Right atrium auricular region (tissue), 2 donors: Measurements from ENCODE around the gene ATG12. TPM values are rescaled to one million over a fixed set of nuclear protein-coding genes. Genes with fewer than 3 reads are reported as not detected.
A peak's percentile ranks its signal among the peaks of the same experiment; 100 is the strongest.

ENCODE experiments used
- DNase-seq: peaks from one replicate; pipeline ENCODE4 v3.0.0-alpha.2; 2019; ENCODE audit warnings: low spot score
- H3K27ac ChIP-seq, 2 donors: fragments of 200-600 bp; sonication (generic); 1 replicate in 1 of 2; 2 replicates in 1 of 2; pipeline ENCODE4 v1.5.1; 2016 to 2019
- H3K27me3 ChIP-seq, 2 donors: fragments of 200-600 bp; sonication (generic); one replicate each; pipeline versions ENCODE4 v1.5.1 to v1.6.0; 2017 to 2019
- H3K36me3 ChIP-seq: fragments of 200-600 bp; sonication (generic); one replicate; pipeline ENCODE4 v1.5.1; 2016
- H3K4me1 ChIP-seq, 2 donors: fragments of 200-600 bp; sonication (generic); one replicate each; pipeline versions ENCODE4 v1.5.1 to v1.6.0; 2017 to 2019
- H3K4me3 ChIP-seq, 2 donors: fragments of 200-600 bp; sonication (generic); 1 replicate in 1 of 2; 2 replicates in 1 of 2; pipeline ENCODE4 v1.5.1; 2017 to 2019; ENCODE audit warnings: mild to moderate bottlenecking in 1 of 2, moderate library complexity in 1 of 2
- H3K9me3 ChIP-seq, 2 donors: fragments of 200-600 bp; sonication (generic); one replicate each; pipeline ENCODE4 v1.5.1; 2019
- total RNA-seq, 2 donors: library from RNA; depleted of rRNA; stranded (reverse); fragments of >200 nt; gene quantifications; one replicate each; pipeline ENCODE4 v1.1.0, GENCODE V29; 2016
- TF ChIP-seq, protein P1 (sequence below), 2 donors: fragments of 200-600 bp; sonication (generic); IDR thresholded peaks; one replicate each; pipeline ENCODE4 v1.5.1; 2019; ENCODE audit warnings: antibody characterized with exemption in 2 of 2

The ATG12 gene
- total RNA-seq, 2 donors from 2014 or later, result 15.7 to 19.4 TPM

DNA sequence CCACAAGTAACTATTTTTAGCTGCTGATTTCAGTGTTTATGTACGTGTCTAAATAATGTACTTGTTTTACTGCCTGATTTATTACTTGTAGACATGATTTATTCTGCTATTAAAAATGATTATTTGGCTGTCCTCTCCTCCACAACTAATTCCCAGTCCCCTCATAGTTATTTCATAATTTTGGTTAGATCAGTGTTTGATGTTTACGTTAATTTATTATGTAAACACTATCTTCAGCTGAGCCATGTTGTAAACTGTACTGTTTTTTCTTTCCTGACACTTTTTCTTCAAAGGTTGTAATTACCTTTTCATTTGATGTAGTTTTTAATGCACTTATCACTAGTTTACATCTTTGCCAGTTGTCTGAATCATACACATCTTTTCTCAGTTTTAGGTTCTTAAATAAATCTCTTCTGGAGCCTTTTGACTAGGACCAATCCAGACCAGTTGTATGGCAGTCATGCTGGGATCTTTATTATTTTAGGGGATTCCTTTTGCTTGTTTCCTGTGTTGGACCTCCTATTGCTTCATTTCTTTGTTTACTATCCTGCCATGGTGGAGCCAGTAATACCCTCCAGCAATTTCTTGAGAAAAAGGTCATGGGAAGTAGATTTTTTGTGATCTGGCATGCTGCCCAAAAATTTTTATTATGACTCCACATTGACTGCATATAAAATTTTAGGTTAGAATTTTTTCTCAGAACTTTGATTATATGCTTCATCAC, 16.4 kb upstream of the ATG12 start:
- Histone ChIP-seq H3K4me3 (no peak overlapping the region), H3K4me1 (peaks cover 0 to 27% of the 10 kb centered on the region in 2 donors)
- DNase-seq, result no peak

DNA sequence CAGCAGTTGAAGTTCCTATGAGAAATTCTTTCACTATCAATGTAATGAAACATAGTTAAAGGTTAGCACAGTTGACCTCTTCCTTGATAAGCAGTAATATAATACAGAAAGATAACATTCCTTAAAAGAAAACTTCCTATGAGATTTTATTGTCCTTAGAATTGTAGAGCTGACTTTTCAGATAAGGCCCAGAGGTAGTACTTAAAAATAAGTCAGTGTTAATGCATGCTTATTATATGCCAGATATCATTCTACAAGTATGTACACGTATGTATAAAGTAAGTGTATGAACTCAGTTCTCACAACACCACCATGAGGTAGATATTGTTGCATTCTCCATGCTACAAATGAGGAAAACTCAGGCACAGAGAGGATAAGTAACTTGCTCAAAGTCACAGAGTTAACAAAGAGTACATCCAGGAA, 15.7 kb upstream of the ATG12 start:
- no peak for DNase-seq
- peaks cover 0 to 10% of the 10 kb centered on the region in 2 donors for H3K9me3 ChIP-seq
- no peak overlapping the region for H3K27ac ChIP-seq
- TF ChIP-seq, protein P1, sequence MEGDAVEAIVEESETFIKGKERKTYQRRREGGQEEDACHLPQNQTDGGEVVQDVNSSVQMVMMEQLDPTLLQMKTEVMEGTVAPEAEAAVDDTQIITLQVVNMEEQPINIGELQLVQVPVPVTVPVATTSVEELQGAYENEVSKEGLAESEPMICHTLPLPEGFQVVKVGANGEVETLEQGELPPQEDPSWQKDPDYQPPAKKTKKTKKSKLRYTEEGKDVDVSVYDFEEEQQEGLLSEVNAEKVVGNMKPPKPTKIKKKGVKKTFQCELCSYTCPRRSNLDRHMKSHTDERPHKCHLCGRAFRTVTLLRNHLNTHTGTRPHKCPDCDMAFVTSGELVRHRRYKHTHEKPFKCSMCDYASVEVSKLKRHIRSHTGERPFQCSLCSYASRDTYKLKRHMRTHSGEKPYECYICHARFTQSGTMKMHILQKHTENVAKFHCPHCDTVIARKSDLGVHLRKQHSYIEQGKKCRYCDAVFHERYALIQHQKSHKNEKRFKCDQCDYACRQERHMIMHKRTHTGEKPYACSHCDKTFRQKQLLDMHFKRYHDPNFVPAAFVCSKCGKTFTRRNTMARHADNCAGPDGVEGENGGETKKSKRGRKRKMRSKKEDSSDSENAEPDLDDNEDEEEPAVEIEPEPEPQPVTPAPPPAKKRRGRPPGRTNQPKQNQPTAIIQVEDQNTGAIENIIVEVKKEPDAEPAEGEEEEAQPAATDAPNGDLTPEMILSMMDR (IDR thresholded peaks at IDR 0.05), result no peak
- H3K36me3 ChIP-seq, result no peaks in the 10 kb centered on the region
- H3K27me3 ChIP-seq, result no peaks in the 10 kb centered on the region
- H3K4me1 ChIP-seq, result peaks cover 0 to 27% of the 10 kb centered on the region in 2 donors
- H3K4me3 ChIP-seq, result no peak overlapping the region

More for the DNA sequence above, 16.4 kb upstream of the ATG12 start:
- H3K27me3 ChIP-seq, result no peaks in the 10 kb centered on the region
- no peaks in the 10 kb centered on the region for H3K36me3 ChIP-seq
- TF ChIP-seq, protein P1 (IDR thresholded peaks at IDR 0.05), result no peak
- peaks cover 0 to 10% of the 10 kb centered on the region in 2 donors for H3K9me3 ChIP-seq
- H3K27ac ChIP-seq, result no peak overlapping the region

DNA sequence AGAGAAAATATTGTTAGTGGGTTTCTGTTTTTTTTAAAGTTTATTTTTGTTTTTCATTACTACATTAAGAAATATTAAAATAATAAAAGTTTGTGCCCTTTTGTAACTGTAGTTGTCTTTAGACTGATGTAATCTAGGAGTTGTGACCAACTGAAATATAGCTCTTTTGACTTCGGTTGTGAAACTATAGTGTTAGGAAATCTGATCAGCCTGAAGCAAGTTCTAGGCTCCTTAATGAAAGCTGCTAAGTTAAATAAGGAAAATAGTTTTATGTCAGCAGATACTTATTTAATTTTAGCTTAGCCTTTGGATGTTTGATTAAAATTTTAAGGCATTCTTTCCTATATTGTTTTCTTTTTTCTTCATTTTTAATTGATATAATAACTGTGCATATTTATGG, 14.6 kb upstream of the ATG12 start:
- no peak overlapping the region for H3K4me3 ChIP-seq
- H3K27me3 ChIP-seq, result no peaks in the 10 kb centered on the region
- TF ChIP-seq, protein P1 (IDR thresholded peaks at IDR 0.05), result no peak
- peaks cover 0 to 33% of the 10 kb centered on the region in 2 donors for H3K4me1 ChIP-seq
- DNase-seq, result no peak
- H3K9me3 ChIP-seq, result peaks cover 0 to 10% of the 10 kb centered on the region in 2 donors
- H3K36me3 ChIP-seq, result no peaks in the 10 kb centered on the region
- no peak overlapping the region for H3K27ac ChIP-seq

DNA sequence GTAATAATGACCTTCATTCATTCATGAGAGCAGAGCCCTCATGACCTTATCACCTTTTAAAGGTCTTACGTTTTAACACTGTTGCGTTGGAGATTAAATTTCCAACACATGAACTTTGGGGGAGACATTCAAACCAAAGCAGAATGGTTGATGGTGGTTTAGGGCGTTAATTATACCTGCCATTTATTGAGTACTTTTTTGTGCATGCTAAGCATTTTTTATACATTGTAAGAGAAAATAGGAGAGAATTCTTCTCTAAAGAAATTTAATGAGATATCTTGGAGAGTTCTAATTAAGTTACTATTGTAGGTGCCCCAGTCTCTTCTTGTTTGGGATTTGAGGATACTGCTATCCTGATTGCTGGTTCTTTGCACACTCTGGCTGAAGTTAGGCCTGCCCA, 12.8 kb upstream of the ATG12 start:
- Histone ChIP-seq H3K27me3 (no peaks in the 10 kb centered on the region), H3K4me3 (no peak overlapping the region), H3K4me1 (peaks cover 0 to 47% of the 10 kb centered on the region in 2 donors), H3K9me3 (peaks cover 0 to 10% of the 10 kb centered on the region in 2 donors), H3K27ac (no peak overlapping the region), H3K36me3 (no peaks in the 10 kb centered on the region)
- DNase-seq, result no peak
- TF ChIP-seq, protein P1 (IDR thresholded peaks at IDR 0.05), result no peak

DNA sequence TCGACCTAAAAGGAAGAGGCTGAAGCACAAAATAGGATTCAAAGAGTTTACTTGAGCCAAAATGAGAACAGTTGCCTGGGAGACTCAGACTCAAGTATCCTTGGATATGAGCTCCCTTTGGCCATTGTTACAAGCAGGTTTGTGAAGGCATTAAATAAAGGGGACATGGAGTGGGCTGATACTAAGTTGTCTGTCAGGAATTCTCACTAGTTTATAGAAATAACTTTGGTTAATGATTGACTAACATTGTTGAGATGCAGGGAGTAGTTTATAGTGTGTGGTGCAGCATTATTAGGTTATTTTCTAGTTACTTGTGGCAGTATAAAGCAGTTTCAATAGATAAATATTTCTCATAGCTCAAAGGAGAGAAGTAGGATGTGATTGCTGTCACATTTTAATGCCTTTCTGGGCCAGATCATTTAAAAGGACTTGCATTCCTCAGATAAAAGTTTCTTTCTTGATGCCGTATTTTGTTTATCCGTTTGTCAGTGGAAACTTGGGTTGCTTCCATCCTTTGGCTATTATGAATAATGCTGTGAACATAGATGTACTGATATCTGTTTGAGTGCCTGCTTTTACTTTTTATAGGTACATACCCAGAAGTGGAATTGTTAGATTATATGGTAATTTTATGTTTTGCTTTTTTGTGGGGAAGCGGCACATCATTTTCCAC, 9.5 kb upstream of the ATG12 start:
- Histone ChIP-seq H3K4me3 (no peak overlapping the region), H3K27ac (peak overlapping the region; percentile 24 to 65), H3K4me1 (peaks cover 0 to 25% of the 10 kb centered on the region in 2 donors), H3K27me3 (no peaks in the 10 kb centered on the region), H3K9me3 (peaks cover 0 to 10% of the 10 kb centered on the region in 2 donors), H3K36me3 (no peaks in the 10 kb centered on the region)
- TF ChIP-seq, protein P1 (IDR thresholded peaks at IDR 0.05), result no peak
- DNase-seq, result no peak
